ENCODE results near the gene CAMK1D. TPM values are rescaled to one million over a fixed set of nuclear protein-coding genes. Genes with fewer than 3 reads are reported as not detected.

The CAMK1D gene
- total RNA-seq, 1 experiment from 2014 or later = 6.3 TPM

DNA sequence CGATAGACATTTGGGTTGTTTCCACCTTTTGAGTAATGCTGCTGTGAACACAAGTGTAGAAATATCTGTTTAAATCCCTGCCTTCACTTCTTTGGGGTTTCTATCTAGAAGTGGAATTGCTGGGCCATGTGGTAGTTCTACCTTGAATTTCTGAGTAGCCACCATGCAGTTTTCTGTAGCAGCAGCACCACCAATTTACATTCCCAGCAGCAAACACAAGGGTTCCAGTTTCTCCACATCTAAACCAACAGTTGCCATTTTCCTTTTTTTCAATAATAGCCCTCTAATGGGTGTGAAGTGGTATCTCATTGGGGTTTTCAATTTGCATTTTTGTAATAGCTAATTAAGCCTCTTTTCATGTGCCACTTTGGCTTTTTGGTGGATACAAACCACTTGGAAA, 442.4 kb downstream of the CAMK1D start:
- Histone ChIP-seq H2BK5ac (ENCODE audit: insufficient read length, low read length) (no peak overlapping the region), H3K27me3 (ENCODE audit: insufficient read depth, low read length) (no peaks in the 10 kb centered on the region), H2BK20ac (ENCODE audit: low read depth, low read length, poor library complexity, severe bottlenecking) (no peak overlapping the region), H3K23me2 (ENCODE audit: insufficient read length, low read depth, low read length, poor library complexity, severe bottlenecking) (no peaks in the 10 kb centered on the region), H3K79me2 (ENCODE audit: insufficient read depth, low read length) (no peaks in the 10 kb centered on the region), H3K14ac (ENCODE audit: insufficient read depth, low read length) (no peak overlapping the region), H2AFZ (ENCODE audit: low read length) (no peak overlapping the region), H3T11ph (ENCODE audit: low read length) (no peak overlapping the region), H4K5ac (ENCODE audit: insufficient read length, low read depth, low read length) (no peak overlapping the region), H2BK15ac (ENCODE audit: low read depth, low read length) (no peak overlapping the region), H3K9ac (ENCODE audit: extremely low read depth, insufficient read length, low read length) (no peak overlapping the region), H2BK12ac (ENCODE audit: insufficient read length, low read depth, low read length) (no peak overlapping the region), H3K4me2 (ENCODE audit: insufficient read depth, insufficient read length, low read length) (no peak overlapping the region), H2AK5ac (ENCODE audit: insufficient read length, low read length) (no peak overlapping the region), H3K18ac (ENCODE audit: insufficient read length, low read depth, low read length) (no peak overlapping the region), H3K23ac (ENCODE audit: insufficient read length, low read depth, low read length) (no peak overlapping the region), H3K56ac (ENCODE audit: insufficient read length, low read depth, low read length) (no peak overlapping the region), H3K27ac (ENCODE audit: insufficient read length, low read depth, low read length) (no peak overlapping the region), H3K79me1 (ENCODE audit: insufficient read depth, low read depth, low read length, poor library complexity, severe bottlenecking) (no peaks in the 10 kb centered on the region), H3K9me3 (ENCODE audit: control insufficient read depth, low read depth, low read length) (no peaks in the 10 kb centered on the region), H2BK120ac (ENCODE audit: low read depth, low read length, poor library complexity, severe bottlenecking) (no peak overlapping the region), H4K20me1 (ENCODE audit: control insufficient read depth, insufficient read depth, insufficient read length) (no peaks in the 10 kb centered on the region), H3K4me1 (ENCODE audit: insufficient read depth, low read length) (no peaks in the 10 kb centered on the region; the same call in 1 of the 2 replicates), H4K8ac (replicated peaks; ENCODE audit: insufficient read length, low read depth, low read length) (no peak overlapping the region), H3K4ac (ENCODE audit: low read depth, low read length) (no peak overlapping the region), H4K91ac (ENCODE audit: insufficient read length, low read depth, low read length) (no peak overlapping the region)
- TF ChIP-seq CTCF (conservative IDR thresholded peaks at IDR 0.05) = no peak
- Mint-ChIP-seq H3K36me3 (ENCODE audit: insufficient read depth in 1 of 3, low read depth in 3 of 3) (peaks cover 2 to 5% (median 4%) of the 10 kb centered on the region in 3 experiments; a peak in 3 of 7 replicates), H3K4me1 (peaks cover 8 to 13% of the 10 kb centered on the region in 2 experiments), H3K9me3 (peaks cover 2 to 3% of the 10 kb centered on the region in 2 experiments; a peak in 3 of 5 replicates), H3K4me3 (no peak overlapping the region), H3K27me3 (ENCODE audit: low read depth) (no peaks in the 10 kb centered on the region), H3K27ac (no peak overlapping the region)
- no CpG with 5 or more reads among the region's 1 CpG for WGBS (ENCODE audit: extremely low coverage, insufficient read length, low lambda C conversion rate)
- DNase-seq = no peak

Data from H9 (cell line).